OCI-LY7 (cell line): Measurements from ENCODE around the gene IFRD1.

Experiments
- CTCF ChIP-seq: fragments of 200-600 bp; sonication (generic); conservative IDR thresholded peaks from 2 replicates; pipeline ENCODE4 v1.5.1; 2014; ENCODE audit warnings: mild to moderate bottlenecking, antibody characterized with exemption, low read length, moderate library complexity, mixed read lengths
- EZH2phosphoT487 ChIP-seq: fragments of 200-600 bp; sonication (generic); IDR thresholded peaks from 2 replicates; pipeline ENCODE4 v1.6.1; 2018; ENCODE audit warnings: low read depth, borderline replicate concordance, mild to moderate bottlenecking, mixed run types, antibody characterized with exemption, low read length, moderate library complexity, mixed read lengths

GRCh38 chr7:112495156-112495788, 45.0 kb downstream of the IFRD1 start:
- TF ChIP-seq CTCF: no peak
- TF ChIP-seq EZH2phosphoT487: no peak
